Measurements from ENCODE around the gene TBX20. TPM values are rescaled to one million over a fixed set of nuclear protein-coding genes. Genes with fewer than 3 reads are reported as not detected.
"Not testable (repeated sequence)": the region's sequence is repeated elsewhere in the genome, so short reads cannot be mapped to it uniquely, and the experiment has no call there.

Gene TBX20
- total and polyA plus RNA-seq, 4 donors, result 0.21 to 0.89 (median 0.59) TPM

GRCh38 chr7:35232994-35233393 lies 20.9 kb downstream of the TBX20 start:
- no peaks in the 10 kb centered on the region for H3K36me3 ChIP-seq (ENCODE audit: control insufficient read depth in 4 of 4, insufficient read depth in 3 of 4, low read depth in 1 of 4, low read length in 3 of 4)
- WGBS, result 82% methylated on average over 3 of the region's 3 CpGs
- DNase-seq (ENCODE audit: low spot score), result no peak
- no peak overlapping the region for H3K9ac ChIP-seq (ENCODE audit: low read depth in 1 of 2, low read length in 2 of 2)
- no peaks in the 10 kb centered on the region for H3K9me3 ChIP-seq (ENCODE audit: control insufficient read depth in 4 of 4, low read length in 3 of 4)
- H3K4me3 ChIP-seq (ENCODE audit: low read depth in 1 of 3, low read length in 3 of 3), result no peak overlapping the region
- no peaks in the 10 kb centered on the region for H3K4me1 ChIP-seq (ENCODE audit: control insufficient read depth in 4 of 4, insufficient read depth in 4 of 4, low read length in 3 of 4)
- no peak for TF ChIP-seq REST (IDR thresholded peaks at IDR 0.05)
- TF ChIP-seq RXRA (IDR thresholded peaks at IDR 0.05), result no peak
- H3K27me3 ChIP-seq (ENCODE audit: control insufficient read depth in 4 of 4, insufficient read depth in 4 of 4, low read length in 3 of 4), result no peaks in the 10 kb centered on the region
- no peak overlapping the region for H3K27ac ChIP-seq (ENCODE audit: low read depth in 1 of 2, low read length in 2 of 2)

GRCh38 chr7:35231221-35231620 lies 22.7 kb downstream of the TBX20 start:
- not testable (repeated sequence) for H3K9ac ChIP-seq (ENCODE audit: low read depth in 1 of 2, low read length in 2 of 2); H3K4me3 ChIP-seq (ENCODE audit: low read depth in 1 of 3, low read length in 3 of 3); H3K27me3 ChIP-seq (ENCODE audit: control insufficient read depth in 4 of 4, insufficient read depth in 4 of 4, low read length in 3 of 4); H3K27ac ChIP-seq (ENCODE audit: low read depth in 1 of 2, low read length in 2 of 2); DNase-seq (ENCODE audit: low spot score); H3K9me3 ChIP-seq (ENCODE audit: control insufficient read depth in 4 of 4, low read length in 3 of 4); H3K36me3 ChIP-seq (ENCODE audit: control insufficient read depth in 4 of 4, insufficient read depth in 3 of 4, low read depth in 1 of 4, low read length in 3 of 4); H3K4me1 ChIP-seq (ENCODE audit: control insufficient read depth in 4 of 4, insufficient read depth in 4 of 4, low read length in 3 of 4)
- WGBS, result 76% methylated on average over 3 of the region's 3 CpGs

- WGBS, result 73% methylated on average over 2 of the region's 2 CpGs
- not testable (repeated sequence) for H3K9me3 ChIP-seq (ENCODE audit: control insufficient read depth in 4 of 4, low read length in 3 of 4); H3K9ac ChIP-seq (ENCODE audit: low read depth in 1 of 2, low read length in 2 of 2)
These were observed 24.7 kb downstream of the TBX20 start for GRCh38 chr7:35229116-35229780.

GRCh38 chr7:35228496-35229051 lies 25.3 kb downstream of the TBX20 start:
- H3K4me1 ChIP-seq (ENCODE audit: control insufficient read depth in 4 of 4, insufficient read depth in 4 of 4, low read length in 3 of 4); H3K27ac ChIP-seq (ENCODE audit: low read depth in 1 of 2, low read length in 2 of 2); H3K9me3 ChIP-seq (ENCODE audit: control insufficient read depth in 4 of 4, low read length in 3 of 4); DNase-seq (ENCODE audit: low spot score); H3K36me3 ChIP-seq (ENCODE audit: control insufficient read depth in 4 of 4, insufficient read depth in 3 of 4, low read depth in 1 of 4, low read length in 3 of 4); H3K9ac ChIP-seq (ENCODE audit: low read depth in 1 of 2, low read length in 2 of 2); H3K27me3 ChIP-seq (ENCODE audit: control insufficient read depth in 4 of 4, insufficient read depth in 4 of 4, low read length in 3 of 4); H3K4me3 ChIP-seq (ENCODE audit: low read depth in 1 of 3, low read length in 3 of 3): not testable (repeated sequence)
- WGBS, result 76% methylated on average over 5 of the region's 5 CpGs

More at GRCh38 chr7:35229116-35229780, 24.7 kb downstream of the TBX20 start:
- H3K36me3 ChIP-seq (ENCODE audit: control insufficient read depth in 4 of 4, insufficient read depth in 3 of 4, low read depth in 1 of 4, low read length in 3 of 4); H3K27ac ChIP-seq (ENCODE audit: low read depth in 1 of 2, low read length in 2 of 2); H3K27me3 ChIP-seq (ENCODE audit: control insufficient read depth in 4 of 4, insufficient read depth in 4 of 4, low read length in 3 of 4); H3K4me3 ChIP-seq (ENCODE audit: low read depth in 1 of 3, low read length in 3 of 3); H3K4me1 ChIP-seq (ENCODE audit: control insufficient read depth in 4 of 4, insufficient read depth in 4 of 4, low read length in 3 of 4); DNase-seq (ENCODE audit: low spot score): not testable (repeated sequence)

GRCh38 chr7:35227438-35227837 lies 26.5 kb downstream of the TBX20 start:
- not testable (repeated sequence) for H3K4me3 ChIP-seq (ENCODE audit: low read depth in 1 of 3, low read length in 3 of 3); DNase-seq (ENCODE audit: low spot score); H3K9me3 ChIP-seq (ENCODE audit: control insufficient read depth in 4 of 4, low read length in 3 of 4); H3K27ac ChIP-seq (ENCODE audit: low read depth in 1 of 2, low read length in 2 of 2); H3K36me3 ChIP-seq (ENCODE audit: control insufficient read depth in 4 of 4, insufficient read depth in 3 of 4, low read depth in 1 of 4, low read length in 3 of 4); H3K9ac ChIP-seq (ENCODE audit: low read depth in 1 of 2, low read length in 2 of 2); H3K4me1 ChIP-seq (ENCODE audit: control insufficient read depth in 4 of 4, insufficient read depth in 4 of 4, low read length in 3 of 4); H3K27me3 ChIP-seq (ENCODE audit: control insufficient read depth in 4 of 4, insufficient read depth in 4 of 4, low read length in 3 of 4)
- WGBS, result 74% methylated on average over 5 of the region's 5 CpGs

- H3K27me3 ChIP-seq (ENCODE audit: control insufficient read depth in 4 of 4, insufficient read depth in 4 of 4, low read length in 3 of 4); H3K36me3 ChIP-seq (ENCODE audit: control insufficient read depth in 4 of 4, insufficient read depth in 3 of 4, low read depth in 1 of 4, low read length in 3 of 4); H3K9ac ChIP-seq (ENCODE audit: low read depth in 1 of 2, low read length in 2 of 2); H3K9me3 ChIP-seq (ENCODE audit: control insufficient read depth in 4 of 4, low read length in 3 of 4); H3K27ac ChIP-seq (ENCODE audit: low read depth in 1 of 2, low read length in 2 of 2); DNase-seq (ENCODE audit: low spot score); H3K4me1 ChIP-seq (ENCODE audit: control insufficient read depth in 4 of 4, insufficient read depth in 4 of 4, low read length in 3 of 4); H3K4me3 ChIP-seq (ENCODE audit: low read depth in 1 of 3, low read length in 3 of 3): not testable (repeated sequence)
- 82% methylated on average over 1 of the region's 1 CpG for WGBS
These were observed 31.5 kb downstream of the TBX20 start for GRCh38 chr7:35222445-35222844.

GRCh38 chr7:35220176-35220575 lies 33.7 kb downstream of the TBX20 start:
- WGBS, result 73% methylated on average over 2 of the region's 2 CpGs
- H3K36me3 ChIP-seq (ENCODE audit: control insufficient read depth in 4 of 4, insufficient read depth in 3 of 4, low read depth in 1 of 4, low read length in 3 of 4); H3K27me3 ChIP-seq (ENCODE audit: control insufficient read depth in 4 of 4, insufficient read depth in 4 of 4, low read length in 3 of 4); DNase-seq (ENCODE audit: low spot score); H3K4me1 ChIP-seq (ENCODE audit: control insufficient read depth in 4 of 4, insufficient read depth in 4 of 4, low read length in 3 of 4); H3K9ac ChIP-seq (ENCODE audit: low read depth in 1 of 2, low read length in 2 of 2); H3K4me3 ChIP-seq (ENCODE audit: low read depth in 1 of 3, low read length in 3 of 3); H3K9me3 ChIP-seq (ENCODE audit: control insufficient read depth in 4 of 4, low read length in 3 of 4); H3K27ac ChIP-seq (ENCODE audit: low read depth in 1 of 2, low read length in 2 of 2): not testable (repeated sequence)

Data from liver (tissue), 9 donors.